Mesenchymal stem cell (in vitro differentiated cells and primary cell): ENCODE data around the gene RIC1.

Experiments used
- DNase-seq: peaks from one replicate; pipeline ENCODE4 v3.0.0-alpha.2; 2013
- H2AFZ ChIP-seq: one replicate; pipeline ENCODE4 v1.6.1; 2013; ENCODE audit warnings: low read depth, mild to moderate bottlenecking, control low read depth, inconsistent platforms, low read length, moderate library complexity
- H2AK5ac ChIP-seq: 2 replicates; pipeline ENCODE4 v1.6.1; 2013; ENCODE audit warnings: low read length, moderate library complexity, mild to moderate bottlenecking, inconsistent platforms; ENCODE audit not compliant: severe bottlenecking
- H2BK120ac ChIP-seq: one replicate; pipeline ENCODE4 v1.6.1; 2013; ENCODE audit warnings: low read depth, mild to moderate bottlenecking, inconsistent platforms, low read length, moderate library complexity
- H2BK12ac ChIP-seq, 2 experiments: one replicate each; pipeline ENCODE4 v1.6.1; 2013; ENCODE audit warnings: inconsistent platforms in 2 of 2, low read length in 2 of 2, mild to moderate bottlenecking in 2 of 2, moderate library complexity in 2 of 2, control low read depth in 1 of 2
- H2BK15ac ChIP-seq: one replicate; pipeline ENCODE4 v1.6.1; 2013; ENCODE audit warnings: mild to moderate bottlenecking, low read depth, inconsistent platforms; ENCODE audit not compliant: poor library complexity, severe bottlenecking
- H2BK5ac ChIP-seq: 2 replicates; pipeline ENCODE4 v1.6.1; 2013; ENCODE audit warnings: low read depth, mild to moderate bottlenecking, low read length, control low read depth, inconsistent platforms; ENCODE audit not compliant: poor library complexity, severe bottlenecking
- H3K14ac ChIP-seq, 2 experiments: one replicate each; pipeline ENCODE4 v1.6.1; 2013; ENCODE audit warnings: inconsistent platforms in 2 of 2, low read length in 2 of 2, control low read depth in 1 of 2, mild to moderate bottlenecking in 1 of 2, moderate library complexity in 1 of 2
- H3K18ac ChIP-seq, 2 experiments: one replicate each; pipeline ENCODE4 v1.6.1; 2013; ENCODE audit warnings: inconsistent platforms in 2 of 2, low read length in 2 of 2, control low read depth in 1 of 2, low read depth in 1 of 2, mild to moderate bottlenecking in 1 of 2
- H3K23ac ChIP-seq, 2 experiments: one replicate each; pipeline ENCODE4 v1.6.1; 2013; ENCODE audit warnings: inconsistent platforms in 2 of 2, low read length in 2 of 2, mild to moderate bottlenecking in 2 of 2, moderate library complexity in 2 of 2, control low read depth in 1 of 2
- H3K27ac ChIP-seq: 2 replicates; pipeline ENCODE4 v1.5.1; 2013; ENCODE audit warnings: mild to moderate bottlenecking, moderate library complexity, low read length, control low read depth, inconsistent platforms; ENCODE audit not compliant: poor library complexity, severe bottlenecking
- H3K27me3 ChIP-seq, 2 experiments: 2 replicates each; pipeline versions ENCODE4 v1.6.1 to v1.7.0; 2013; ENCODE audit warnings: low read length in 2 of 2, mild to moderate bottlenecking in 2 of 2, moderate library complexity in 2 of 2, control low read depth in 1 of 2, inconsistent platforms in 1 of 2; ENCODE audit not compliant: control insufficient read depth in 1 of 2, insufficient read depth in 1 of 2
- H3K36me3 ChIP-seq, 2 experiments: 2 replicates each; pipeline versions ENCODE4 v1.6.1 to v1.7.0; 2013; ENCODE audit warnings: low read length in 2 of 2, control low read depth in 1 of 2, inconsistent platforms in 1 of 2, low read depth in 1 of 2, mild to moderate bottlenecking in 1 of 2; ENCODE audit not compliant: insufficient read depth in 2 of 2, control insufficient read depth in 1 of 2
- H3K4ac ChIP-seq, 2 experiments: one replicate each; pipeline ENCODE4 v1.6.1; 2013; ENCODE audit warnings: inconsistent platforms in 2 of 2, low read length in 2 of 2, mild to moderate bottlenecking in 2 of 2, moderate library complexity in 2 of 2, control low read depth in 1 of 2, low read depth in 1 of 2
- H3K4me1 ChIP-seq: 2 replicates; pipeline ENCODE4 v1.6.1; 2013; ENCODE audit warnings: low read depth, low read length, control low read depth; ENCODE audit not compliant: control insufficient read depth, insufficient read depth
- H3K4me2 ChIP-seq: 2 replicates; pipeline ENCODE4 v1.6.1; 2013; ENCODE audit warnings: low read length, mild to moderate bottlenecking, inconsistent platforms; ENCODE audit not compliant: poor library complexity, severe bottlenecking
- H3K4me3 ChIP-seq, 2 experiments: 2 replicates each; pipeline versions ENCODE4 v1.5.1 to v1.7.0; 2013; ENCODE audit warnings: low read length in 2 of 2, mild to moderate bottlenecking in 2 of 2, control low read depth in 1 of 2, low read depth in 1 of 2; ENCODE audit not compliant: insufficient read depth in 1 of 2
- H3K79me1 ChIP-seq: replicated peaks from 2 replicates; pipeline ENCODE4 v1.6.1; 2013; ENCODE audit warnings: mild to moderate bottlenecking, control low read depth, low read length, inconsistent platforms; ENCODE audit not compliant: poor library complexity, severe bottlenecking
- H3K9ac ChIP-seq: 2 replicates; pipeline ENCODE4 v1.7.0; 2013; ENCODE audit warnings: mild to moderate bottlenecking, low read length, moderate library complexity
- H3K9me3 ChIP-seq: 2 replicates; pipeline ENCODE4 v1.7.0; 2013; ENCODE audit warnings: mild to moderate bottlenecking, low read length; ENCODE audit not compliant: control insufficient read depth
- H4K8ac ChIP-seq: one replicate; pipeline ENCODE4 v1.6.1; 2013; ENCODE audit warnings: inconsistent platforms, mild to moderate bottlenecking, low read length, moderate library complexity
- H4K91ac ChIP-seq: one replicate; pipeline ENCODE4 v1.6.1; 2013; ENCODE audit warnings: mild to moderate bottlenecking, low read length, inconsistent platforms
- WGBS: methylation state at CpG from one replicate; pipeline ENCODE4 v1.1.7; 2013; ENCODE audit warnings: mixed read lengths; 5-methylcytosine and 5-hydroxymethylcytosine counted together

The RIC1 gene

GRCh38 chr9:5644501-5644900 is 15.6 kb downstream of the RIC1 start:
- Histone ChIP-seq H2BK120ac (no peak overlapping the region), H3K4ac (no peak overlapping the region), H4K8ac (no peak overlapping the region), H2BK5ac (no peak overlapping the region), H3K79me1 (no peaks in the 10 kb centered on the region), H4K91ac (no peak overlapping the region), H2AFZ (no peak overlapping the region), H3K27ac (no peak overlapping the region), H2AK5ac (no peak overlapping the region), H3K27me3 (no peaks in the 10 kb centered on the region), H2BK12ac (no peak overlapping the region), H3K9me3 (peaks cover 23% of the 10 kb centered on the region), H3K23ac (no peak overlapping the region), H3K18ac (no peak overlapping the region), H3K4me1 (no peaks in the 10 kb centered on the region), H3K36me3 (no peaks in the 10 kb centered on the region), H3K4me2 (no peak overlapping the region), H3K4me3 (no peak overlapping the region), H2BK15ac (no peak overlapping the region), H3K9ac (no peak overlapping the region), H3K14ac (no peak overlapping the region)
- WGBS: no CpG with 5 or more reads among the region's 1 CpG
- DNase-seq: peak; percentile 34

GRCh38 chr9:5646116-5646515 is 17.2 kb downstream of the RIC1 start:
- H3K27me3 ChIP-seq: no peaks in the 10 kb centered on the region
- H2AK5ac ChIP-seq: no peak overlapping the region
- H2BK5ac ChIP-seq: no peak overlapping the region
- no peak overlapping the region for H2BK15ac ChIP-seq
- WGBS: 94% methylated on average over 3 of the region's 3 CpGs
- H3K9me3 ChIP-seq: peaks cover 10% of the 10 kb centered on the region
- H3K18ac ChIP-seq: no peak overlapping the region
- H3K79me1 ChIP-seq: peaks cover 3% of the 10 kb centered on the region
- DNase-seq: no peak
- no peaks in the 10 kb centered on the region for H3K36me3 ChIP-seq
- no peak overlapping the region for H2BK12ac ChIP-seq
- no peak overlapping the region for H3K4me3 ChIP-seq
- H3K9ac ChIP-seq: no peak overlapping the region
- peaks cover 5% of the 10 kb centered on the region for H3K4me1 ChIP-seq
- H3K4me2 ChIP-seq: no peak overlapping the region
- no peak overlapping the region for H2BK120ac ChIP-seq
- no peak overlapping the region for H3K14ac ChIP-seq
- no peak overlapping the region for H4K8ac ChIP-seq
- H2AFZ ChIP-seq: no peak overlapping the region
- no peak overlapping the region for H3K4ac ChIP-seq
- no peak overlapping the region for H4K91ac ChIP-seq
- H3K27ac ChIP-seq: no peak overlapping the region
- H3K23ac ChIP-seq: no peak overlapping the region

- Histone ChIP-seq H3K27ac (no peak overlapping the region), H4K8ac (no peak overlapping the region), H3K4ac (no peak overlapping the region), H2BK120ac (no peak overlapping the region), H3K14ac (peak overlapping the region in 1 of 2 experiments; percentile 75), H2BK15ac (no peak overlapping the region), H4K91ac (no peak overlapping the region), H2AK5ac (no peak overlapping the region), H3K23ac (peak overlapping the region in 1 of 2 experiments; percentile 19), H2BK12ac (peak overlapping the region in 1 of 2 experiments; percentile 32), H3K4me2 (no peak overlapping the region), H3K36me3 (peaks cover 0 to 4% of the 10 kb centered on the region in 2 experiments), H3K4me1 (peaks cover 5% of the 10 kb centered on the region), H3K9me3 (peaks cover 26% of the 10 kb centered on the region), H3K9ac (no peak overlapping the region), H3K18ac (no peak overlapping the region), H3K27me3 (no peaks in the 10 kb centered on the region), H3K79me1 (peaks cover 6% of the 10 kb centered on the region), H2BK5ac (no peak overlapping the region), H3K4me3 (no peak overlapping the region), H2AFZ (no peak overlapping the region)
- WGBS: 100% methylated on average over 1 of the region's 2 CpGs
- DNase-seq: no peak
Measured at GRCh38 chr9:5650356-5651105, 21.6 kb downstream of the RIC1 start.

- Histone ChIP-seq H2AFZ (no peak overlapping the region), H3K23ac (no peak overlapping the region), H3K27ac (no peak overlapping the region), H4K8ac (no peak overlapping the region), H3K36me3 (peaks cover 0 to 4% of the 10 kb centered on the region in 2 experiments), H3K4me2 (no peak overlapping the region), H2BK5ac (no peak overlapping the region), H3K4ac (no peak overlapping the region), H3K9me3 (peaks cover 26% of the 10 kb centered on the region), H2BK12ac (no peak overlapping the region), H3K9ac (no peak overlapping the region), H3K18ac (no peak overlapping the region), H2BK15ac (no peak overlapping the region), H4K91ac (no peak overlapping the region), H3K14ac (no peak overlapping the region), H2AK5ac (no peak overlapping the region), H2BK120ac (no peak overlapping the region), H3K4me3 (no peak overlapping the region), H3K27me3 (no peaks in the 10 kb centered on the region), H3K79me1 (peaks cover 6% of the 10 kb centered on the region), H3K4me1 (peaks cover 5% of the 10 kb centered on the region)
- DNase-seq: no peak
Measured at GRCh38 chr9:5651246-5651645, 22.3 kb downstream of the RIC1 start.
